HEK293 (cell line): ENCODE data around the gene C2CD4C.

Experiments used
- BCL11A ChIP-seq: fragments of 450-650 bp; formaldehyde crosslinking; IDR thresholded peaks from 2 replicates; pipeline ENCODE4 v1.5.1; 2016; ENCODE audit warnings: low read depth, missing biosample characterization, missing genetic modification characterization
- GFI1B ChIP-seq: fragments of 450-650 bp; formaldehyde crosslinking; IDR thresholded peaks from 2 replicates; pipeline ENCODE4 v1.5.1; 2016; ENCODE audit warnings: missing biosample characterization, missing genetic modification characterization
- GLI4 ChIP-seq: fragments of 450-650 bp; formaldehyde crosslinking; IDR thresholded peaks from 2 replicates; pipeline ENCODE4 v1.5.1; 2016; ENCODE audit warnings: missing biosample characterization, missing genetic modification characterization
- HOXC10 ChIP-seq: sonication (generic); formaldehyde crosslinking; IDR thresholded peaks from 2 replicates; pipeline ENCODE4 v1.8.1; 2023; ENCODE audit warnings: mild to moderate bottlenecking, missing genetic modification reagents
- HOXD13 ChIP-seq: sonication (generic); formaldehyde crosslinking; IDR thresholded peaks from 2 replicates; pipeline ENCODE4 v1.8.0; 2022; ENCODE audit warnings: missing genetic modification reagents, borderline replicate concordance
- MYNN ChIP-seq: fragments of 450-650 bp; formaldehyde crosslinking; IDR thresholded peaks from 2 replicates; pipeline ENCODE4 v1.5.1; 2016; ENCODE audit warnings: missing biosample characterization, missing genetic modification characterization, borderline replicate concordance
- SALL2 ChIP-seq: fragments of 450-650 bp; formaldehyde crosslinking; IDR thresholded peaks from 2 replicates; pipeline ENCODE4 v1.5.0; 2017; ENCODE audit warnings: missing biosample characterization, mild to moderate bottlenecking, missing genetic modification characterization, borderline replicate concordance
- SCRT1 ChIP-seq: fragments of 450-650 bp; formaldehyde crosslinking; IDR thresholded peaks from 2 replicates; pipeline ENCODE4 v1.5.1; 2016; ENCODE audit warnings: missing biosample characterization, missing genetic modification characterization, borderline replicate concordance
- SP2 ChIP-seq: fragments of 450-650 bp; formaldehyde crosslinking; IDR thresholded peaks from 2 replicates; pipeline ENCODE4 v1.5.1; 2016; ENCODE audit warnings: missing biosample characterization, missing genetic modification characterization
- WT1 ChIP-seq: fragments of 450-650 bp; formaldehyde crosslinking; IDR thresholded peaks from 2 replicates; pipeline ENCODE4 v1.5.1; 2016; ENCODE audit warnings: missing biosample characterization, missing genetic modification characterization
- ZBTB10 ChIP-seq: fragments of 450-650 bp; formaldehyde crosslinking; IDR thresholded peaks from 2 replicates; pipeline ENCODE4 v1.5.1; 2016; ENCODE audit warnings: missing biosample characterization, missing genetic modification characterization
- ZBTB21 ChIP-seq: fragments of 450-650 bp; formaldehyde crosslinking; IDR thresholded peaks from 2 replicates; pipeline ENCODE4 v1.5.1; 2017; ENCODE audit warnings: missing biosample characterization, missing genetic modification characterization
- ZFP69B ChIP-seq: fragments of 450-650 bp; formaldehyde crosslinking; IDR thresholded peaks from 2 replicates; pipeline ENCODE4 v1.5.1; 2016; ENCODE audit warnings: missing biosample characterization, missing genetic modification characterization
- ZIC2 ChIP-seq: fragments of 450-650 bp; formaldehyde crosslinking; IDR thresholded peaks from 2 replicates; pipeline ENCODE4 v1.5.1; 2016; ENCODE audit warnings: missing biosample characterization, missing genetic modification characterization
- ZNF10 ChIP-seq: fragments of 450-650 bp; formaldehyde crosslinking; IDR thresholded peaks from 2 replicates; pipeline ENCODE4 v1.5.1; 2017; ENCODE audit warnings: missing biosample characterization, missing genetic modification characterization
- ZNF155 ChIP-seq: fragments of 450-650 bp; formaldehyde crosslinking; IDR thresholded peaks from 2 replicates; pipeline ENCODE4 v1.5.1; 2016; ENCODE audit warnings: missing biosample characterization, missing genetic modification characterization
- ZNF184 ChIP-seq: fragments of 450-650 bp; IDR thresholded peaks from 2 replicates; pipeline ENCODE4 v1.5.1; 2018; ENCODE audit warnings: missing biosample characterization, mild to moderate bottlenecking, missing genetic modification characterization
- ZNF2 ChIP-seq: fragments of 450-650 bp; formaldehyde crosslinking; IDR thresholded peaks from 2 replicates; pipeline ENCODE4 v1.5.1; 2016; ENCODE audit warnings: missing biosample characterization, missing genetic modification characterization
- ZNF221 ChIP-seq: fragments of 450-650 bp; formaldehyde crosslinking; IDR thresholded peaks from 2 replicates; pipeline ENCODE4 v1.5.1; 2017; ENCODE audit warnings: missing biosample characterization, missing genetic modification characterization, borderline replicate concordance
- ZNF223 ChIP-seq: fragments of 450-650 bp; formaldehyde crosslinking; IDR thresholded peaks from 2 replicates; pipeline ENCODE4 v1.5.1; 2016; ENCODE audit warnings: missing biosample characterization, missing genetic modification characterization
- ZNF266 ChIP-seq: fragments of 450-650 bp; formaldehyde crosslinking; IDR thresholded peaks from 2 replicates; pipeline ENCODE4 v1.5.1; 2016; ENCODE audit warnings: missing biosample characterization, missing genetic modification characterization, low read depth
- ZNF341 ChIP-seq: fragments of 450-650 bp; formaldehyde crosslinking; IDR thresholded peaks from 2 replicates; pipeline ENCODE4; 2016; ENCODE audit warnings: low read depth, missing biosample characterization, missing genetic modification characterization
- ZNF404 ChIP-seq: fragments of 450-650 bp; formaldehyde crosslinking; IDR thresholded peaks from 2 replicates; pipeline ENCODE4 v1.5.1; 2017; ENCODE audit warnings: missing biosample characterization, missing genetic modification characterization
- ZNF529 ChIP-seq: fragments of 450-650 bp; formaldehyde crosslinking; IDR thresholded peaks from 2 replicates; pipeline ENCODE4 v1.5.1; 2017; ENCODE audit warnings: missing genetic modification characterization, missing biosample characterization; ENCODE audit not compliant: insufficient replicate concordance
- ZNF544 ChIP-seq: fragments of 450-650 bp; formaldehyde crosslinking; IDR thresholded peaks from 2 replicates; pipeline ENCODE4 v1.5.0; 2017; ENCODE audit warnings: missing biosample characterization, missing genetic modification characterization
- ZNF585B ChIP-seq: fragments of 450-650 bp; formaldehyde crosslinking; IDR thresholded peaks from 2 replicates; pipeline ENCODE4 v1.5.1; 2016; ENCODE audit warnings: missing biosample characterization, missing genetic modification characterization
- ZNF624 ChIP-seq: fragments of 450-650 bp; formaldehyde crosslinking; IDR thresholded peaks from 2 replicates; pipeline ENCODE4 v1.5.1; 2017; ENCODE audit warnings: missing biosample characterization, missing genetic modification characterization
- ZNF747 ChIP-seq: fragments of 450-650 bp; formaldehyde crosslinking; IDR thresholded peaks from 2 replicates; pipeline ENCODE4 v1.5.1; 2016; ENCODE audit warnings: missing biosample characterization, missing genetic modification characterization
- ZNF768 ChIP-seq: fragments of 450-650 bp; formaldehyde crosslinking; IDR thresholded peaks from 2 replicates; pipeline ENCODE4 v1.5.1; 2018; ENCODE audit warnings: missing biosample characterization, mild to moderate bottlenecking, missing genetic modification characterization
- ZNF830 ChIP-seq: fragments of 450-650 bp; IDR thresholded peaks from 2 replicates; pipeline ENCODE4 v1.5.0; 2018; ENCODE audit warnings: missing biosample characterization, missing genetic modification characterization, low read depth, mild to moderate bottlenecking, moderate library complexity
- TF ChIP-seq, protein P1 (sequence below): fragments of 450-650 bp; formaldehyde crosslinking; IDR thresholded peaks from 2 replicates; pipeline ENCODE4 v1.5.1; 2016; ENCODE audit warnings: missing biosample characterization, missing genetic modification characterization
- TF ChIP-seq, protein P2 (sequence below): fragments of 450-650 bp; formaldehyde crosslinking; IDR thresholded peaks from 2 replicates; pipeline ENCODE4; 2016; ENCODE audit warnings: missing biosample characterization, missing genetic modification characterization
- TF ChIP-seq, protein P3 (sequence below): fragments of 450-650 bp; formaldehyde crosslinking; IDR thresholded peaks from 2 replicates; pipeline ENCODE4 v1.5.1; 2016; ENCODE audit warnings: missing biosample characterization, missing genetic modification characterization

C2CD4C gene

DNA sequence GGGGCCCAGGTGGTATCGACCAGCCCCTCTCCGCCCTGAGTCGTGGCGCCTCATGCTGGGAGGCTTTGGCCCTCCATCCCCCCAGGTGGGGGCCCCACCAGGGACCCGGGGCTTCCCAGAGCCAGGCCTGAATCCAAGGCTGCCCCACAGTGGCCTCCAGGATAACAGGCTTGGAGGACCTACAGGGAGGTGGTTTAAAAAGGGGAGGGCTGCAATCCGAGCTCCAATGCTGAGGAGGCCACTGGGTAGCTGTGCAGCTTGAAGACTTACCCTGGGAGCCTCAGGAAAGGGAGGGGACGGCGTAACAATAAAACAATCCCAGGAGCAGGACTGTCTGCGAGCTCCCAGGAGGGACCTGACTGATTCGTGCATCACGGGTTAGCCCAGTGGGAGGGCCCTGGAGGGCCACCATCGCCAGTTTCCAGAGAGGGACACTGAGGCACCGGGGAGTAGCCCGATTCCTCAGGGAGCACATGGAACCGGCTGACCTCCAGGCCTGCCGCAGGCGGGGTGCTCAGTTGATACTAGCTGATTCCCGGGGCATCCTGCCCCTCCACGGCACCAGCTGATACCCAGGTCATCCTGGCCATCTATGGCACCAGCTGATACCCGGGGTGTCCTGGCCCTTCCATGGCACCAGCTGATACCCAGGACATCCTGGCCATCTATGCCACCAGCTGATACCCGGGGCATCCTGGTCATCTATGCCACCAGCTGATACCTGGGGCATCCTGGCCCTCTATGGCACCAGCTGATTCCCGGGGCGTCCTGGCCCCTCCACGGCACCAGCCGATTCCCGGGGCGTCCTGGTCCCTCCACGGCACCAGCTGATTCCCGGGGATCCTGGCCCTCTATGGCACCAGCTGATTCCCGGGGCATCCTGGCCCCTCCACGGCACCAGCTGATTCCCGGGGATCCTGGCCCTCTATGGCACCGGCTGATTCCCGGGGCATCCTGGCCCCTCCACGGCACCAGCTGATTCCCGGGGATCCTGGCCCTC is 3.7 kb upstream of the C2CD4C start (continued):
- TF ChIP-seq, protein P1, sequence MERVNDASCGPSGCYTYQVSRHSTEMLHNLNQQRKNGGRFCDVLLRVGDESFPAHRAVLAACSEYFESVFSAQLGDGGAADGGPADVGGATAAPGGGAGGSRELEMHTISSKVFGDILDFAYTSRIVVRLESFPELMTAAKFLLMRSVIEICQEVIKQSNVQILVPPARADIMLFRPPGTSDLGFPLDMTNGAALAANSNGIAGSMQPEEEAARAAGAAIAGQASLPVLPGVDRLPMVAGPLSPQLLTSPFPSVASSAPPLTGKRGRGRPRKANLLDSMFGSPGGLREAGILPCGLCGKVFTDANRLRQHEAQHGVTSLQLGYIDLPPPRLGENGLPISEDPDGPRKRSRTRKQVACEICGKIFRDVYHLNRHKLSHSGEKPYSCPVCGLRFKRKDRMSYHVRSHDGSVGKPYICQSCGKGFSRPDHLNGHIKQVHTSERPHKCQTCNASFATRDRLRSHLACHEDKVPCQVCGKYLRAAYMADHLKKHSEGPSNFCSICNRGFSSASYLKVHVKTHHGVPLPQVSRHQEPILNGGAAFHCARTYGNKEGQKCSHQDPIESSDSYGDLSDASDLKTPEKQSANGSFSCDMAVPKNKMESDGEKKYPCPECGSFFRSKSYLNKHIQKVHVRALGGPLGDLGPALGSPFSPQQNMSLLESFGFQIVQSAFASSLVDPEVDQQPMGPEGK (tag by site-specific recombination): peak; percentile 64
- TF ChIP-seq ZNF184 (tag by site-specific recombination) (no peak), ZBTB10 (tag by site-specific recombination) (no peak), HOXC10 (CRISPR knock-in tag) (no peak), ZIC2 (tag by site-specific recombination) (peak; percentile 73), ZNF624 (tag by site-specific recombination) (no peak), ZNF155 (tag by site-specific recombination) (no peak), ZNF10 (tag by site-specific recombination) (no peak), SALL2 (tag by site-specific recombination) (no peak), HOXD13 (CRISPR knock-in tag) (no peak), ZNF266 (tag by site-specific recombination) (no peak), GFI1B (no peak), ZFP69B (tag by site-specific recombination) (peak; percentile 97), ZNF830 (tag by site-specific recombination) (no peak), ZNF404 (tag by site-specific recombination) (no peak), ZNF768 (tag by site-specific recombination) (no peak), BCL11A (tag by site-specific recombination) (no peak), SP2 (peak; percentile 35), ZNF747 (tag by site-specific recombination) (no peak), ZNF544 (tag by site-specific recombination) (no peak), ZNF341 (no peak), GLI4 (tag by site-specific recombination) (no peak), ZBTB21 (tag by site-specific recombination) (no peak), ZNF529 (tag by site-specific recombination) (no peak), ZNF221 (no peak), ZNF585B (no peak), WT1 (peak; percentile 54; the same call in 1 of the 2 replicates), ZNF2 (no peak), ZNF223 (tag by site-specific recombination) (no peak), SCRT1 (tag by site-specific recombination) (no peak), MYNN (tag by site-specific recombination) (no peak)
- TF ChIP-seq, protein P2, sequence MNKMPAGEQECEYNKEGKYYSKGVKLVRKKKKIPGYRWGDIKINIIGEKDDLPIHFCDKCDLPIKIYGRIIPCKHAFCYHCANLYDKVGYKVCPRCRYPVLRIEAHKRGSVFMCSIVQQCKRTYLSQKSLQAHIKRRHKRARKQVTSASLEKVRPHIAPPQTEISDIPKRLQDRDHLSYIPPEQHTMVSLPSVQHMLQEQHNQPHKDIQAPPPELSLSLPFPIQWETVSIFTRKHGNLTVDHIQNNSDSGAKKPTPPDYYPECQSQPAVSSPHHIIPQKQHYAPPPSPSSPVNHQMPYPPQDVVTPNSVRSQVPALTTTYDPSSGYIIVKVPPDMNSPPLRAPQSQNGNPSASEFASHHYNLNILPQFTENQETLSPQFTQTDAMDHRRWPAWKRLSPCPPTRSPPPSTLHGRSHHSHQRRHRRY: no peak
- TF ChIP-seq, protein P3, sequence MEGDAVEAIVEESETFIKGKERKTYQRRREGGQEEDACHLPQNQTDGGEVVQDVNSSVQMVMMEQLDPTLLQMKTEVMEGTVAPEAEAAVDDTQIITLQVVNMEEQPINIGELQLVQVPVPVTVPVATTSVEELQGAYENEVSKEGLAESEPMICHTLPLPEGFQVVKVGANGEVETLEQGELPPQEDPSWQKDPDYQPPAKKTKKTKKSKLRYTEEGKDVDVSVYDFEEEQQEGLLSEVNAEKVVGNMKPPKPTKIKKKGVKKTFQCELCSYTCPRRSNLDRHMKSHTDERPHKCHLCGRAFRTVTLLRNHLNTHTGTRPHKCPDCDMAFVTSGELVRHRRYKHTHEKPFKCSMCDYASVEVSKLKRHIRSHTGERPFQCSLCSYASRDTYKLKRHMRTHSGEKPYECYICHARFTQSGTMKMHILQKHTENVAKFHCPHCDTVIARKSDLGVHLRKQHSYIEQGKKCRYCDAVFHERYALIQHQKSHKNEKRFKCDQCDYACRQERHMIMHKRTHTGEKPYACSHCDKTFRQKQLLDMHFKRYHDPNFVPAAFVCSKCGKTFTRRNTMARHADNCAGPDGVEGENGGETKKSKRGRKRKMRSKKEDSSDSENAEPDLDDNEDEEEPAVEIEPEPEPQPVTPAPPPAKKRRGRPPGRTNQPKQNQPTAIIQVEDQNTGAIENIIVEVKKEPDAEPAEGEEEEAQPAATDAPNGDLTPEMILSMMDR (tag by site-specific recombination): peak; percentile 30; the same call in 1 of the 2 replicates
